ENCODE results near the gene ADAMTS20.

DNA sequence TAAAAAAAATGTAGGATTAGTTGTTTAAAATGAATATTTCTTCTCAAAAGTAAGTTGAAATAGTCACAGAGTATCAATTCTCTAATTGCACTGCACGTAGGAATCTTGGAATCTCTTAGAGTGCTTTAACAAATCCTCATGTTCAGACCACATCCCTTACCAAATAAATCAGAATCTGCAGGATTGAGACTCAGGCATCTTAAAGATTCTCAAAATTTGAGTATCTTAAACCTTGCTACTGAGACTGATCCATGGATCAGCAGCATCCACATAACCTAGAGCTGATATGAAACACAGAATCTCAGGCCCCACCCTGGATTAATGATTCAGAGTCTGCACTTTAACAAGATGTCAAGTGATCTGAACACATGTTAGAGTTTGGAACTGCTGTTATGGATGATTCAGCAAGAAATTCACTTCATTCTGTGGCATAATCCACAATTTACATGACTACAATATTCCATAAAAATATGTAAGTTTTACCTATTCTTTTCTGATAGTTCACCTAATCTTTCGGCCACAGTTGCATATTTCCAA, 58.7 kb downstream of the ADAMTS20 start:
- TF ChIP-seq EZH2phosphoT487 (IDR thresholded peaks at IDR 0.05; ENCODE audit: insufficient read depth, low read depth) (no peak), EZH2 (IDR thresholded peaks at IDR 0.05; ENCODE audit: insufficient read depth, poor library complexity, severe bottlenecking) (no peak)

Data from GM23248 (cell line).